Measurements from ENCODE around the gene CALML5.

CALML5 gene

GRCh38 chr10:5498791-5499492, 428 bp downstream of the CALML5 start:
- DNase-seq, result no peak

DNA sequence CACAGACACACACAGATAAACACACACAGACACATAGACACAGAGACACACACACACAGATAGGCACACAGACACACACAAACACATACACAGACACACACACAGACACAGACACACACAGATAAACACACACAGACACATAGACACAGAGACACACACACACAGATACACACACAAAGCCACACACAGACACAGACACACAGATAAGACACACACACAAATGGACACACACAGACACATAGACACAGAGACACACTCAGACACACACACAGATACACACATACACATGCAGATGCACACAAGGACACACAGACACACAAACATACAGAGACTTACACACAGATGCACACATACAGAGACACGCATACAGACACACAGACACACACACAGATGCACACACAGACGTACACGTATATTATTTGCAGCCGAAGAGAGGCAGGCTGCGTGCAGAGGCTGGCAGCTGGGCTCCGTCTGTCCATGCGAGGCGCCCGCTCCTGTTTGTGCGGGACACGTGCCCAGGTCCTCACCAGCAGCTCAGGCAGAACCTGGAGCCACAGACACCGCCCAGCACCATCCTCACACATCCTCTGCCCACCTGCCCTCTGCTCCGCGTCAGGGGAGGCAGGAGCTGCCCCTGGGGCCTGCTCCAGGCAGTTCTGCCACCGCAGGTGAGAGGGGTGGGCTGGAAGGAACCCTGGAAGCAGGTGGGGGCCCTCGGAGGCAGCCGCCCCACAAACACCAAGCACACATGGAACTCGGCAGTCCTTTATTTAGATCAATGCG, 1.2 kb downstream of the CALML5 start:
- DNase-seq, result no peak

- no peak for DNase-seq
These were observed 2.1 kb downstream of the CALML5 start for GRCh38 chr10:5497289-5497688.

GRCh38 chr10:5496261-5497250, 2.8 kb downstream of the CALML5 start:
- no peak for DNase-seq

- DNase-seq, result no peak
These were observed 4.8 kb downstream of the CALML5 start for GRCh38 chr10:5494611-5495010.

GRCh38 chr10:5493691-5494090, 5.7 kb downstream of the CALML5 start:
- DNase-seq, result no peak

DNA sequence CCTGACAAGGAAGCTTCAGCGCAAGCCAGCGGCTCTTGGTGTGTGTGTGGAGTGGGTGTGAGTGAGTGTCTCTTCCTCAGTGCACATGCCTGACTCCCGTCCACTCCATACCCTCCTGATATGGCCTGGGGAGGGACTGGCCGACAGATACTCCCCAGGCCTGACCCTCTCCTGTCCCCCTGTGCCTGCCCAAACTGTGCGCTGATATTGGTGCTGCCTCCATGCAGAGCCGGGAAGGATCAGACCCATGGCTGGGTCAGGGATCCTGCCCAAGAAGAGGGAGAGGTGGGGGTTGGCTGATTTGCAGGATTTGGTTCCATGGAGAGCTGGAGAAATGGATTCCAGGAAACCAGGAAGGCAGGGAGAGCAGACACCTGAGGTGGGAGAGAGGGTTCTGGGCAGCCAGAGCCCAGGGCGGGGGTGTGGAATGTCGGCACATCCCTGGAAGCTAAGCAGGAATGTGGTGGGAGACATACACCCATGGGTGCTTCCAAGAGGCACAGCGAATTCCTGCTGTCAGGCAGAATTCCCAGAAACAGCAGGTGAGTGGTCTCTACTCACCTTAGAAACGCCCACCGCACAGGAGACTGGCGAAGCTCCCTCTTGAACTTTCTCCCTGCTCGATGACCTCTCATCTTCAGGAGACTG, 6.3 kb downstream of the CALML5 start:
- DNase-seq, result peak; percentile 17

DNA sequence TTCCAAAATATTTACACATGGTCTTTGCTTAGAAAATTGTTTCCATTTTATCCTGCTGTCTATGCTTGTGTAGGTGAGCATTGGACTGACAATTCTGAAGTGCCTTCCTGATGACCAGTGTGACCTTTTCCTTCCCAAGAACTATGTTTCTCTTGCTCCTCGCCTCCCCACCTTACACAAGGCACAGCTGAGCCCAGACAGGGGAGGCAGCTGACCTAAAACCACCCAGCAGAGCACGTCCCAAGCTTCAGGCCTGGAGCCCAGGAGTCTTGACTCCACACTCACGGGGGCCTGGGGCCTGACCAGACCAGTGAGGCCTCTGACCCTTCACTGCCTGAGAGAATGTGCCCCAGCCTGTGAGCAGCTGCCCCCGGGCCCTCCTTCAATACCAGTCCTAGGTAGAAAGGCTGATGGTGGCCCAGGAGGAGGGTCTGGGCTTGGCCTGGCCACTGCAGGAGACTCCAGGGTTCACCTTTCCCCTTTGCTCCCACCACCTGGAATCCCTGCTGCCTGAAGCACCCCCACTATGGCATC, 7.0 kb downstream of the CALML5 start:
- no peak for DNase-seq

DNA sequence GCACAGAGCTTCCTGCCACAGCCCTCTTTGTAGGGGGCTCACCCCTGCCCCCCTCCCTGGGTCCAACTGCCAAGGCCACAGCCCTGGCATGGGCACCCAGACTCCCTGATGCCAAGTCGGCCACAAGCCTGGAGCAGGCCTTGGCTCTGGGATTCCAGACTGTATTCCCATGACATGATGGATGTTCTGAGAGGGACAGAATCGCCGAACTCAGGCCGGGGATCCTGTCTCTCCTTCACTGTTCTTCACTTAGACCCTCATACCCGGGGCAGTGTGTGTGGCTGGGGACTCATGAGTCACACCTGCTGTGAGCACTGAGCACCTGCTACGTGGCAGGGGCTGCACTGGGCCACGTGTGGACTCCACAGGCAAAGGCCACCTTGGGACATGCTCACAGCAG, 7.9 kb downstream of the CALML5 start:
- DNase-seq, result no peak

GRCh38 chr10:5490698-5491464, 8.5 kb downstream of the CALML5 start:
- DNase-seq, result no peak

DNA sequence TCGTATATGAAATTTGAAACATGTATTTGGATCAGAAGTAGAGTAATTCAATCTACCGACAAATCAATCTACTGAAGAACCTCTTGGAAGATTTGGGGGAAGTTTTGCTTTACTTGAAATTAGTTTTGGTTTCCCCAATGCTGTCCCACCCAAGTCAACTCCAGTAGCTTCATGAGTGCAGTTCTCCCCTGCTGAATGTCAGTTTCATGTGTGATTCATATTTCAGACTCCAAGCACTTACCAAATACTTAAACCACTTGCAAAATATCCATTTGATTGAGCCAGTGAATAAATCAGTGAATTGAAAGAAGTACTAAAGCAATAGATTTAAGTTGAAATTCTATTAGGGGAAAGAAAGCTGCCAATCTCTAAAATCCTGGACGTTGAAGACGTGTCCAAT, 9.3 kb downstream of the CALML5 start:
- no peak for DNase-seq

GRCh38 chr10:5488272-5489161, 10.9 kb downstream of the CALML5 start:
- no peak for DNase-seq

DNA sequence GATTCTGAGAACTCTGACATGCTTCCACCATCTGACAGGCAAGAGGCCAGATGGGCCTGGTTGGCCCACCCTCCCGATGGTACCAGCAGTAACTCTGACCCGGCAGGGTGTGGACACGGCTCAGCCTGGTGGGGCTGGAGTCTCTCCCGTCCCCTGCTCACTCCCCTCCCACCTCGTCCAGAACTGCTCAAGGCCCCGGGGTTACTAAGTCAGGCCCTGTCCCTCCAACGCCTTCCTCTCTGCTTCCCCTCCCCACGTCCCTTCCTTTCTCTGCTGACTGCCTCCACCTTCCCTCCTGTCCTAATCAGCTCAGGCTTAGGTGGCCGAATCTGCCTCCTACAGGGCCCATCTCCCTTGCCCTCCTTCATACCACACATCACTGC, 12.5 kb downstream of the CALML5 start:
- DNase-seq, result no peak

DNA sequence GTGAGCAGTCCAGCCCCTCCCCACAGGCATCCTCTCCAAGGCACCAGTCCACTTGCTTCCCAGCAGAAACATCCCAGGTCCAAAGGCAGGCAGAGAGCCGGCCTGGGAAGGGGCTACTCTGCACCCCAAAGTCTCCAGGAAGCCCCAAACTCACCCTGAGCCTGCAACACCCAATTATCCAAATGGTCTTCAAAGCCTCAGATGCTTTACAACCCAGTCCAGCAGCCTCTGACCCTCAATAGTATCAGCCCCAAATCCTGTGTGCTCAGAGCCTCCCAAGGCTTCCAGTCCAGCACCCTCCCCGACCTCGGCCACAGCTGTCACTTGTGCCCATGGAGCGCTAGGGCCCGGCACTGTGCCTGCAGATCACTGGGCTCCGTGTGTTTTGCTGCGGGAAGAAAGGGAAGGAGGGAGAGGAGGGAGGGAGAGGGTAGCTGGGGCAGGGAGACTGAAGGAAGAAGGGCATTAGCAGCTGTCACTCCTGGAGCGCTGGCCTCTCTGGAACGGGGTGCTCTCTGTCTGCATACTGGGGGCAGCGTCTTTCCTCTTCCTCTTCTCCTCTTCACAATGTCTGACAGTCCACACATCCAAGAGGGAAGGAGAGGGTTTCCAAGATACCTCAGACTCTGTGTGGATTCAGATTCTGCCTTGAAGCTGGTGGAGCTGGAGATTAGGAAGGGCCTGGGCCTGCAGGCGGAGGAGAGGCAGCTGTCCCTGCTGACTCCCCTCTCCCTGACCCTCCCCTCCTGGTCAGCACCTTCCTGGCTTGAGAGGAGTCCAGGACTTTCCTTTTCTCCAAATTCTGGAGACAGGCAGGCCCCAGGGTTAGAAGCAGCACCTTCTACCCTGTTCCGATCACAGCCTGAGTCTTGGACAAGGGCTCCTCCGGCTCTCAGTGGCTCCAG, 13.2 kb downstream of the CALML5 start:
- DNase-seq, result no peak

DNA sequence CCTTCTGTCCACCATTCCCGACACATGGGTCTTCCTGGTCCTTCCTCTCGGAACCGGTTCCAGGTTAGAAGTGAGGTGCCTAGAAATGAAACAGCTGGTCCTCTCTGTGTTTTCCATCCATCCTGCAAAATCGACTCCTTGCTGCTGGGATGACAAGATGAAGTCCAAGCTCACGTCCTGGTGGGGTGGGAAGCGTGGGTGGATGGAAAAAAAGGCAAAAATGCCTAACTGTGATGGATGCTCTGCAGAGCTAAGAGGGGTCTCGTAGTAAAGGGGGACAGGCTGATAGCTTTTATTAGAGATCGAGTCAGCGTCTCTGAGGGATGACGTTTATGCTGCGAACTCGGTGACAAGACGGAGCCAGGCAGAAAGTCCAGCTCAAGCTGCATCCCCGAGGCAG, 14.1 kb downstream of the CALML5 start:
- DNase-seq, result no peak

GRCh38 chr10:5484205-5484604, 15.2 kb downstream of the CALML5 start:
- no peak for DNase-seq

- DNase-seq, result no peak
These were observed 17.4 kb downstream of the CALML5 start for GRCh38 chr10:5482016-5482415.

GRCh38 chr10:5481121-5481520, 18.2 kb downstream of the CALML5 start:
- DNase-seq, result no peak

DNA sequence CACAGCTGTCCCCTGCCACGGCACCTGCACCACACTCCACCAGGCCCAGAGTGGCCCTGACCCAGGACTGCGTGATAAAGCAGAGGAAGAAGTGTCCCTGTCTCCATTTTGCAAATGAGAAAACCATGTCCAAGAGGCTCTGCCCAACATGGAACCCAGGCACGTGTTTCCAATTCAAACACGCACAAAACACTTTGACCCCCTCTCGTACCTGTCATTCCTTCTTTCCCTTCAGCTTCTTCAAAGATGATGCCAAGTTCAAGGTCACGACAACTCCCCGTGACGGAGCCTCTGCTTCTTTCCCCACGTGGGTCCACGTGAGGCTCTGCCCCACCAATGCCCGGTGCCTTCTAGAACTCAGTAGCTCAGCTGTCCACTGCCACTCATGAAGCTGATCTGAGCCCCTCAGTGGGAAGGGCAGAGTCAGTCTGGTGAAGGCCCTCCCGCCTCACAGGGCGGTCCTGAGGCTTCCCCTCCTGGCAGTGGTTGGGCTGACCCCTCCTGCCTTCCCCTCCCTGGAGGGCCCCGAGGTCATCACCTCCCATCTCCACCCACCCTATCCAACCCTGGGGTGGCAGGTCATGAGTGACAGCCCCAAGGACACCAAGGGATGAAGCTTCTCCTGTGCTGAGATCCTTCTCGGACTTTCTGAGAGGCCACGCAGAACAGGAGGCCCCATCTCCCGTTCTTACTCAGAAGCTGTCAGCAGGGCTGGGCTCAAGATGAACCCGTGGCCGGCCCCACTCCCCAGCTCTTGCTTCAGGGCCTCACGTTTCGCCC, 19.0 kb downstream of the CALML5 start:
- DNase-seq, result no peak
